Karpas-422 (cell line): ENCODE data around the gene ZNF91. TPM values are rescaled to one million over a fixed set of nuclear protein-coding genes. Genes with fewer than 3 reads are reported as not detected.
"Not testable (repeated sequence)": the region's sequence is repeated elsewhere in the genome, so short reads cannot be mapped to it uniquely, and the experiment has no call there.

ENCODE experiments used
- DNase-seq: peaks from one replicate; pipeline ENCODE4 v3.0.0-alpha.2; 2015
- H2AFZ ChIP-seq: fragments of 200-600 bp; sonication (generic); 2 replicates; pipeline ENCODE4 v1.6.1; 2014; ENCODE audit warnings: antibody characterized with exemption, low read length, mixed read lengths
- H3K27ac ChIP-seq: fragments of 200-600 bp; sonication (generic); 2 replicates; pipeline ENCODE4 v1.5.1; 2014; ENCODE audit warnings: mild to moderate bottlenecking, low read length, moderate library complexity
- H3K27me3 ChIP-seq: fragments of 200-600 bp; sonication (generic); 2 replicates; pipeline ENCODE4 v1.6.1; 2014; ENCODE audit warnings: low read length, mixed read lengths
- H3K36me3 ChIP-seq: fragments of 200-600 bp; sonication (generic); 2 replicates; pipeline ENCODE4 v1.6.1; 2014; ENCODE audit warnings: low read length, mixed read lengths; ENCODE audit not compliant: insufficient read depth
- H3K4me1 ChIP-seq: fragments of 200-600 bp; sonication (generic); 2 replicates; pipeline ENCODE4 v1.6.1; 2014; ENCODE audit warnings: mild to moderate bottlenecking, low read length, mixed read lengths
- H3K4me2 ChIP-seq: fragments of 200-600 bp; sonication (generic); 2 replicates; pipeline ENCODE4 v1.6.1; 2014; ENCODE audit warnings: low read length, low read depth, mild to moderate bottlenecking; ENCODE audit not compliant: poor library complexity, severe bottlenecking
- H3K4me3 ChIP-seq: fragments of 200-600 bp; sonication (generic); 2 replicates; pipeline ENCODE4 v1.5.1; 2014; ENCODE audit warnings: mild to moderate bottlenecking, antibody characterized with exemption, low read length, mixed read lengths
- H3K79me2 ChIP-seq: fragments of 200-600 bp; sonication (generic); 2 replicates; pipeline ENCODE4 v1.6.1; 2014; ENCODE audit warnings: mild to moderate bottlenecking, low read length, mixed read lengths
- H3K9ac ChIP-seq: fragments of 200-600 bp; sonication (generic); 2 replicates; pipeline ENCODE4 v1.6.0; 2014; ENCODE audit warnings: low read length
- H3K9me2 ChIP-seq: fragments of 200-600 bp; sonication (generic), shearing (Covaris generic); replicated peaks from 2 replicates; pipeline ENCODE4 v1.6.0; 2014; ENCODE audit warnings: mild to moderate bottlenecking, low read length, moderate library complexity; ENCODE audit not compliant: insufficient read depth
- H3K9me3 ChIP-seq: fragments of 300-700, 200-600 bp; sonication (generic); 2 replicates; pipeline ENCODE4 v1.6.1; 2014; ENCODE audit warnings: low read length, mixed read lengths
- H4K20me1 ChIP-seq: fragments of 200-600 bp; sonication (generic); 2 replicates; pipeline ENCODE4 v1.6.1; 2014; ENCODE audit warnings: mild to moderate bottlenecking, antibody characterized with exemption, low read length, low read depth; ENCODE audit not compliant: insufficient read depth
- total RNA-seq: library from RNA; depleted of rRNA; stranded (reverse); fragments of >200 nt; shearing (Covaris generic); gene quantifications from 2 replicates; pipeline ENCODE4 v1.2.3, GENCODE V29; 2014; ENCODE audit warnings: low replicate concordance

The ZNF91 gene
- total RNA-seq, 1 experiment from 2014 or later = 98.5 TPM

DNA sequence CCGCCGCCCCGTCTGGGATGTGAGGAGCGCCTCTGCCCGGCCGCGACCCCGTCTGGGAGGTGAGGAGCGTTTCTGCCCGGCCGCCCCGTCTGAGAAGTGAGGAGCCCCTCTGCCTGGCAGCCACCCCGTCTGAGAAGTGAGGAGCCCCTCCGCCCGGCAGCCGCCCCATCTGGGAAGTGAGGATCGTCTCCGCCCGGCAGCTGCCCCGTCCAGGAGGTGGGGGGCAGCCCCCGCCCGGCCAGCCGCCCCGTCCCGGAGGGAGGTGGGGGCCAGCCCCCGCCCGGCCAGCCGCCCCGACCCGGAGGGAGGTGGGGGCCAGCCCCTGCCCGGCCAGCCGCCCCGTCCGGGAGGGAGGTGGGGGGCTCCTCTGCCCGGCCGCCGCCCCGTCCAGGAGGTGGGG is 24.0 kb upstream of the ZNF91 start:
- H4K20me1 ChIP-seq, H3K9me2 ChIP-seq, H3K9me3 ChIP-seq, H3K4me3 ChIP-seq, H2AFZ ChIP-seq, H3K9ac ChIP-seq, H3K27ac ChIP-seq, H3K4me2 ChIP-seq, H3K27me3 ChIP-seq, H3K79me2 ChIP-seq, DNase-seq, H3K36me3 ChIP-seq, H3K4me1 ChIP-seq: not testable (repeated sequence)

GRCh38 chr19:23415561-23416191 is 20.4 kb upstream of the ZNF91 start:
- Histone ChIP-seq H3K27ac (no peak overlapping the region), H2AFZ (no peak overlapping the region), H3K27me3 (no peaks in the 10 kb centered on the region), H3K36me3 (no peaks in the 10 kb centered on the region), H3K79me2 (no peaks in the 10 kb centered on the region), H4K20me1 (no peaks in the 10 kb centered on the region), H3K9ac (no peak overlapping the region), H3K9me2 (no peaks in the 10 kb centered on the region), H3K4me1 (no peaks in the 10 kb centered on the region), H3K4me2 (no peak overlapping the region), H3K4me3 (no peak overlapping the region), H3K9me3 (peaks cover 5% of the 10 kb centered on the region; the same call in 1 of the 2 replicates)
- DNase-seq = no peak

DNA sequence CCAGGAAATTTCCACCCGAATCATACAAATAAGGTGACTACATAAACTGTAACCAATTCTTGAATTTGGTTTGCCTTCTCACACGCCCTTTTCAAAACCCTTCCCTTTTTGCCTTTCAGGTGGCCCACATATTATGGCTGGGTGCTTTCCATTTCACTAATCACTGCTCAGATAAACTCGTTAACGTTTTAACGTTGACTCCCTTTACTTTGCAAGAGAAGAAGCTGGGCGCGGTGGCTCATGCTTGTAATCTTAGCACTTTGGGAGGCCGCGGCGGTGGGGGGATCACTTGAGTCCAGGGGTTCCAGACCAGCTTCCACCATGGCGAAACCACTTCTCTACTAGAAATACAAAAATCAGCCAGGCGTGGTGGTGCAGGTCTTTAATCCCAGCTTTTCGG is 19.8 kb upstream of the ZNF91 start:
- H3K4me2 ChIP-seq = no peak overlapping the region

DNA sequence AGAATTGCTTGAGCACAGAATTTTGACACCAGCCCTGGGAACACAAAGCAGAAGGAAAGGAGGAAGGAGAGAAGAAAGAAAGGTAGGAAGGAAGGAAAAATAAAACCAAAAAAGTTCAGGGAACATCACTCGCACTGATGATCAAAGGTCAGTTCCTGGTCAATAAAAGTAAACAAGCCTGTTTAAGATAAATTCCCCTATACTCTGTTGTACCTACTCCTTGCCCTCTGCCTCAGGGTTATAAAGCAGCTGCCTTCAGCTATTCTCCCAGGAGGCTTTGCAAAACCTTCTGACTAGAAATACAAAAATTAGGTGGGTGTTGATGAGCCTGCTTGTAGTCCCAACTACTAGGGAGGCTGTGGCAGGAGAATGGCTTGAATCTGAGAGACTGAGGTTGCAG is 14.9 kb upstream of the ZNF91 start:
- H3K79me2 ChIP-seq = no peaks in the 10 kb centered on the region
- no peak for DNase-seq
- H3K4me2 ChIP-seq = no peak overlapping the region
- H4K20me1 ChIP-seq = no peaks in the 10 kb centered on the region
- no peaks in the 10 kb centered on the region for H3K27me3 ChIP-seq
- no peaks in the 10 kb centered on the region for H3K36me3 ChIP-seq
- H3K9me2 ChIP-seq = no peaks in the 10 kb centered on the region
- H3K9ac ChIP-seq = no peak overlapping the region
- peaks cover 5% of the 10 kb centered on the region; the same call in 1 of the 2 replicates for H3K9me3 ChIP-seq
- no peaks in the 10 kb centered on the region for H3K4me1 ChIP-seq
- H2AFZ ChIP-seq = no peak overlapping the region
- H3K4me3 ChIP-seq = no peak overlapping the region
- no peak overlapping the region for H3K27ac ChIP-seq

More for the DNA sequence above, 19.8 kb upstream of the ZNF91 start:
- no peaks in the 10 kb centered on the region for H3K36me3 ChIP-seq
- no peaks in the 10 kb centered on the region for H3K27me3 ChIP-seq
- H3K79me2 ChIP-seq = no peaks in the 10 kb centered on the region
- no peak for DNase-seq
- H4K20me1 ChIP-seq = no peaks in the 10 kb centered on the region
- no peak overlapping the region for H2AFZ ChIP-seq
- H3K9me3 ChIP-seq = peaks cover 5% of the 10 kb centered on the region; the same call in 1 of the 2 replicates
- no peaks in the 10 kb centered on the region for H3K4me1 ChIP-seq
- no peaks in the 10 kb centered on the region for H3K9me2 ChIP-seq
- no peak overlapping the region for H3K4me3 ChIP-seq
- H3K9ac ChIP-seq = no peak overlapping the region
- no peak overlapping the region for H3K27ac ChIP-seq

DNA sequence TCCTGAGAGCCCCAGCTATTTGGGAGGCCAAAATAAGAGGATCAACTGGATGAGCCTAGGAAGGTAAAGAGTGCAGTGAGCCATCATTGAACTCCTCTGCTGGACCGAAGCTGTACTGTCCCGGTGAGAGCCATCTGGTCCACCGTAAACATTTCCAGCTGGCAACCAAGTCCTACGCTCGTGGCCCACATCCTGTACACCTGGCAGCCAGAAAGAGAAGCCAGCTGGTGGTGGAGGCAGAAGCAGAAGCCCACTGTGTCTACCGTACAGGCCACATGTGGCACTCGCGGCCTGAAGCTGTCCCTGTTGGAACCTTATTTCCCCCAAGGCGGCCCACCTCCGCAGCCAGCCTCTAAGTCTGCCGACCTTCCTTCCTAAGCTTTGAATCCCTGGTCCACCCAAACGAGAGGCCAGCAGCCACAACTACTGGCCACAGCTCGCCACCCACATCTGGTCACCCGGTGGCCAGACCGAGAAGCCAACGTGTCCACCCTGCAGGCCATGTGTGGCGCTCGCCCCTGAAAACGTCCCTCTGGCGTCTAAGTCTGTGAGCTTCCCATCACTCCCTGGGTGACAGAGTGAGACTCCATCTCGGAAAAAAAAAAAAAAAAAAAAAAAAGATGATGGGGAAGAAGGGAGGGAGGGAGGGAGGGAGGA is 14.2 kb upstream of the ZNF91 start:
- no peak overlapping the region for H3K27ac ChIP-seq
- no peaks in the 10 kb centered on the region for H3K36me3 ChIP-seq
- H4K20me1 ChIP-seq = no peaks in the 10 kb centered on the region
- H3K4me2 ChIP-seq = no peak overlapping the region
- no peak overlapping the region for H3K4me3 ChIP-seq
- H3K4me1 ChIP-seq = no peaks in the 10 kb centered on the region
- H2AFZ ChIP-seq = no peak overlapping the region
- peaks cover 5% of the 10 kb centered on the region; the same call in 1 of the 2 replicates for H3K9me3 ChIP-seq
- no peak overlapping the region for H3K9ac ChIP-seq
- no peaks in the 10 kb centered on the region for H3K27me3 ChIP-seq
- no peaks in the 10 kb centered on the region for H3K79me2 ChIP-seq
- no peak for DNase-seq
- H3K9me2 ChIP-seq = no peaks in the 10 kb centered on the region

GRCh38 chr19:23407616-23408133 is 12.4 kb upstream of the ZNF91 start:
- H3K79me2 ChIP-seq = no peaks in the 10 kb centered on the region

DNA sequence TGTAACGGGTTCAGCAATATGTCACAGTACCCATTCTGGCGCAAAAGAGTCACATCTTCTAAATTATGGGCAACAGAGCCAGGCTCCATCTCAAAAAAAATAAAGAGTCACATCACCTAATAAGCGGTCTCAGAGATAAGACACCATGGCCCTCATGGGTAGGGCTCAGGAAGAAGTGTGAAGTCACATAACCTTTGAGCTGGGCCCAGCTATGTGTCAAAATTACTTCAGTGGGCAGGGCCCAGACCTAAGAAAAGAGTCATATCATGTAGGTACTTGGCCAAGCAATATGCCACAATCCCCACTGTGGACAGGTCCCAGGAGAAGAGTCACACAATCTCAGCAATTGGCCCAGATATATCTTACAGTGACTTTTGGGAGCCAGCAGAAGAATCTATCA is 11.4 kb upstream of the ZNF91 start:
- H3K27ac ChIP-seq = no peak overlapping the region
- DNase-seq = no peak
- no peaks in the 10 kb centered on the region for H3K9me2 ChIP-seq
- no peaks in the 10 kb centered on the region for H3K36me3 ChIP-seq
- no peak overlapping the region for H2AFZ ChIP-seq
- no peaks in the 10 kb centered on the region for H3K4me1 ChIP-seq
- no peaks in the 10 kb centered on the region for H3K27me3 ChIP-seq
- no peaks in the 10 kb centered on the region for H4K20me1 ChIP-seq
- H3K9ac ChIP-seq = no peak overlapping the region
- no peak overlapping the region for H3K4me2 ChIP-seq
- peaks cover 5% of the 10 kb centered on the region; the same call in 1 of the 2 replicates for H3K9me3 ChIP-seq
- no peak overlapping the region for H3K4me3 ChIP-seq
- no peaks in the 10 kb centered on the region for H3K79me2 ChIP-seq

More at GRCh38 chr19:23407616-23408133, 12.4 kb upstream of the ZNF91 start:
- Histone ChIP-seq H4K20me1 (no peaks in the 10 kb centered on the region), H3K9ac (no peak overlapping the region), H2AFZ (no peak overlapping the region), H3K36me3 (no peaks in the 10 kb centered on the region), H3K9me2 (no peaks in the 10 kb centered on the region), H3K4me2 (no peak overlapping the region), H3K4me1 (no peaks in the 10 kb centered on the region), H3K27me3 (no peaks in the 10 kb centered on the region), H3K9me3 (peaks cover 5% of the 10 kb centered on the region; the same call in 1 of the 2 replicates), H3K4me3 (no peak overlapping the region), H3K27ac (no peak overlapping the region)
- no peak for DNase-seq

DNA sequence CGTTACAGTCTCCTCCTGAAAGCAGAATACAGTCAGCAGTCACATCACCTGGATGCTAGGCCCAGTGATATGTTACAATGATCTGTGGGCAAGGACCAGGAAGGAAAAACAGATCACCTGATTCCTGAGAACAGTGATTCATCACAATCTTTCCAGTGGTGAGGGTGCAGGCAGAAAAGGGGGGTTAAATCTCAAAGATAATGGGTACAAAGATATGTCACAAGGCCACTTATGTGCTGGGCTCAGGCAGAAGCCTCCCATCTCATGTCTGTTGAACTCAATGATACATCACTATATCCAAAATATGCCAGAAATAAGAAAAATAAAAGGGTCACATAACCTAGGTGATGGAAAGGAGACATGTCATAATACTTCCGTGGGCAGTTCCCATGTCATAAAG is 10.8 kb upstream of the ZNF91 start:
- Histone ChIP-seq H3K9me2 (no peaks in the 10 kb centered on the region), H2AFZ (no peak overlapping the region), H4K20me1 (no peaks in the 10 kb centered on the region), H3K36me3 (no peaks in the 10 kb centered on the region), H3K4me2 (no peak overlapping the region), H3K9ac (no peak overlapping the region), H3K27ac (no peak overlapping the region), H3K9me3 (peaks cover 5% of the 10 kb centered on the region; the same call in 1 of the 2 replicates), H3K4me3 (no peak overlapping the region), H3K27me3 (no peaks in the 10 kb centered on the region), H3K4me1 (no peaks in the 10 kb centered on the region), H3K79me2 (no peaks in the 10 kb centered on the region)
- no peak for DNase-seq
